Measurements from ENCODE around the gene UBE2E2.
"Not testable (repeated sequence)": the region's sequence is repeated elsewhere in the genome, so short reads cannot be mapped to it uniquely, and the experiment has no call there.

UBE2E2 gene

DNA sequence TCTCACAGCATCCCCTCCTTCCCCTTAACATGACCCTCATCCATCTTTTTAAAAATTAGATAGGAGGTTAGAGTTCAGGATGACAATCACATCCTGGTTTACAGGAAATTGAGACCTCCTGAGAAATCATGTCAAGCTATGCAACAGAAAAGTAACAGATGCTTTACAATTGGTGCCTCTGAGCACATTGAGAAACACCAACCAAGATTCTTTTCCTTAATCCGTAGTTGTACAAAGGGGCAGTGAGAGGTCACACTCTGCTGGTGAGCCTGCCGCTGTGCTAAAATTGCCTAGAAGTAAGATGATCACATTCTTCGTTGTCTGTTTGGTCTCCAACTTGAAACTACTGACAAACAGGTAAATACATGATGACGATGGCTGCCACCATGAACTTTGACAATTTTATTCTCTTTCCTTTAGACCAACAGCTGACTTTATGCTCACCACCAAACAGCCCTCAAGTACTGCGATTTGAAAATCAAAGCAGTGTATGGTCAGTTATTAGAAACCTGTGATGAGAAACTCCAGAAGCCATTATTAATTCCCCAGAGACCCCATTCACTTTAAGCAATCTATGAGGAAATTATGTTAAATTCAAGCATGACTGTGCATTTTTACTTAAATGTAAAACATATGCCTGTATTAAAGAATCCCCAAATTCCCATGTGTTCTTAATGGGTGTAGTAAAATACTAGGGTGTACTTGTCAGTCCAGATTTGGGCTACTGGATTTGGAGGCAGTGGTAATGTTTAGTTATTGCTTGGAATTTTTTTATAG is 392.0 kb downstream of the UBE2E2 start:
- DNase-seq, result no peak

DNA sequence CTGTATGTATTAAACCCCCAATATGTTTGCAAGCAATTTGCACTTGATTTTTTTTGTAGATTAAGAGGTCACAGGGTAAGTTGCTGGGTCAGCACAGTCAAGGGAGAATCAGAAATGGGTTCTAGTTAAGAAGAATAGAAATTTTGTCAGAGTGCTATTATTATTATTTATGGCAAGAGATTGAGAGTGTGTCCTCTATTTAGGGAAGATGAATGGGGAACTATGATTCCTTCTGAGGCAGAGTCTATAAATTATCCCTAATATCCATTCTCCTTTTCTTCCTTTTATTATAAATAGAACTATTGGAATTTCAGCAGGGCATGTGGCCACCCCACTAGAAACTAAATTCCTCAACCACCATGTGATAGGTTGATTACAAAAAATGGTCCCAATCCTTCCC is 392.7 kb downstream of the UBE2E2 start:
- no peak for DNase-seq

DNA sequence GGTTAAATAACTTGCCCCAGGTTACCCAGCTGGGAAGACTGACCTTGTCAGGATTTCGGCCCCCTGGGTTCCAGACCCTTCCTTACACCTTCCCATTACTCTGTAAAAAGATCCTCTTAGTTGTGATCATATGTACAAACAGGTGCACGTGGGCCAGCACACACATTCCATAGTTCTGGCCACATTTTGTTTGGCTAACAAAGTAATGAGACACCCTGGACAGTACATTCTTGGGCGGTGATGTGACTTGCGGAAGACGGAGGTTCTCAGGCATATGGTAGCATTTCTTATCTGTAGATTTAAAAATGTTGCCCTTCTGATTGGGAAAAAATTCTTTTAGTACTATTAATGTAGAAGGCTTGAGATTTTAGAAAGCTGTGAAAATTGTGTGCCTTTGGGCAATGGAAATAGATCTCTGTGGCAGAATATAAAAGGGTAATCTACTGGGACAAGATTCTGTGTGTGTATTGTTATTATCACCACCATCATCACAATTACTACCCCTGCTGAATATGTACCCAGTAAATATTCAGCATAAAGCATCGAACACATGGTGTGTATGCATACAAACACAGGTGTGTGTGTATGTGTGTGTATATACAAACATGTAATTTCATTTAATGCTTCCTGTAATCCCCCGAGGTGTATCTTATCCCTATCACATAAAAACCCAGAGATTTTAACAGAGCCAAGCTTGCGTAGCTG is 397.2 kb downstream of the UBE2E2 start:
- DNase-seq, result no peak

DNA sequence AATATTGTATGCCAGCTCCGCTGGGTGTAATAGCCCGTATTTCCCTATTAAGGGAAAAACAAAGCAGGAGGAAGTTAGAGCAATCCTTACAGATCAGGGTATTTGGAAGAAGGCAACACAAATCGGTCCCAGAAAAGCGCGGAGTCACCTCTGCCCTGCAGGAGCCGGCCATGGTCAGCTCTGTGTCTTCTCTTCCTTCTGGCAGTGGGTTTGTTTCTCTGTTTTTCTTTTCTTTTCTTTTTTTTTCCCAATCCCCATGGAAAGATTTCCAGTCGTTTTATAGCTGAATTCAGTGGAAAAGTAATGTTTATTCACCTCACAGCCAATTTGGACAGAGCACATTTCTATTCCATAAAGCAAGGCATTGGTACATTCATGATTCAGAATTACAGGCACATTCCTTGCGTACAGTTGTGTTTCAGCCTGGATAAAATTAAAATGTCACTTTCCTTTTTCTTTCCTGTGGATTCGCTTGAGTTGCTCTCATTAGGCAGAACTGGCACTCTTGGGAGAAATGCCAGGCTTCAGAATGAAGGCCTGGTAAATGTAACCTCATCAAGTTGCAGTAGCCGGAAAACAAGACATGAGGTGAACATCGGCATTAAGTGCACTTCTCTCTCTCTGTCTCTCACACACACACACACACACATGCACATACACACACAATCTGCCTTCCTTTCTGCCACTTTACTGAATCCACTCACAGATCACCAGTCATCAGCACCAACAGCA is 398.1 kb downstream of the UBE2E2 start:
- DNase-seq, result no peak

DNA sequence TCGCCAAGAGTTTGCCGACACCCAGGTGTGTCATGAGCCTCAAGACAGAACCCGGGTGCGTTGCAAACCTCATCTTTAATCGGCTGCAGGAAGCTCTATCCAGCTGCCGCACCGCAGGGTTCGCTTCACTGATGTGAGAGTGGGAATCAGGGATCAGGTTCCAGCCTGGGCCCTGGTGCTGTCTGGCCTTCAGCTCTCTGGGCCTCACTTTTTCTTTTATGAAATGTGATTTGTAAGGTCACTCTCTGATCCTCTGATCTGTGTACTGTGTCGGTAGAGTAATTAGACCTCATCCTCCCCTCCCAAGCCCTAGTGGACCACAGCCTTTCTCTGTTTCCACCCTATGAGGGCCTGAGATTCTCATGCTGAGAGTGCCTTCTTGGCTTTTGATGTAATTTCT is 399.8 kb downstream of the UBE2E2 start:
- no peak for DNase-seq

DNA sequence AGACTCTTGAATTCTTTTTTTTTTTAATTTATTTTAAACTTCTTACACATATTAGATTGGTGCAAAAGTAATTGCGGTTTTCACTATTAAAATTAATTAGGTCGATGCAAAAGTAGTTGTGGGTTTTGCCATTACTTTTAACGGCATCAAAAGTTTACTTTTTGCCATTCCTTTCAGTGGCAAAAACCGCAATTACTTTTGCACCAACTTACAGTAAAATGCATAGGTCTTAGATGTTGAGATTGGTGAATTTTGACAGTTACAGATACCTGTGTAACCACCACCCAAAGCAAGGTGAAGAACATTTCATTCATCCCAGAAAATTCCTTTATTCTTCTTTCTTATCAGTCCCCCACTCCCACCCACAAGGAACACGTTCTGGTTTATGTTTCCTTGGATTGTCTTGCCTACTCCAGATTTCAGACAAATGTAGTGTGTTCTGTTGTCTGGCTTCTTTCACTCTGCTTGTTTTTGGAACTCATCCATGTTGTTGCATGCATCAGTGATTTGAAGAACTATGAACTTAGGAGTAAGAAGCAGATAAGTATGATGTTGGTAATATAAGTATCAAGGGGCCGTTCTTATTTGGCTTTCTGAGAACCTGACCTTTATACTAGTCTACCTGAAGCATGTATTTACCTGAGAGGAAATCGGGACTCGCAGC is 404.2 kb downstream of the UBE2E2 start:
- no peak for DNase-seq

DNA sequence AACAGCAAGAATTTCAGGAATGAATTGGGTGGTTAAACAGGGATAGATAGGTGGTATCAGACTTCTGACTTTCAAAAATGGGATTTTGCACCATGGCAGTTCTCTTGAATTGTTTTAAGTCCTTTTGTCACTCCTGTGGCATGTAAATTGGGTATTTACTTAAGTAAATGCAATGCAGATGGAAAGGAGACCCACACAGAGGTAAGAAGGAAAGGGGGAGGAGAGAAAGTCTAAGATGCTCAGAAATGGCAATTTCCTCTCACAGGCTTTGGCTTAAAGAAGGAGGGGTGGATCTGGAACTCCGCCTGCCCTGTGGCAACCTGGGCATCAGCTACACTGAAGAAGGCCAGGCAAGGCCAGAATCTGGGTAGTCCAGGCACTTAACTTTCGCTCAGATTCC is 405.5 kb downstream of the UBE2E2 start:
- peak; percentile 6 for DNase-seq

DNA sequence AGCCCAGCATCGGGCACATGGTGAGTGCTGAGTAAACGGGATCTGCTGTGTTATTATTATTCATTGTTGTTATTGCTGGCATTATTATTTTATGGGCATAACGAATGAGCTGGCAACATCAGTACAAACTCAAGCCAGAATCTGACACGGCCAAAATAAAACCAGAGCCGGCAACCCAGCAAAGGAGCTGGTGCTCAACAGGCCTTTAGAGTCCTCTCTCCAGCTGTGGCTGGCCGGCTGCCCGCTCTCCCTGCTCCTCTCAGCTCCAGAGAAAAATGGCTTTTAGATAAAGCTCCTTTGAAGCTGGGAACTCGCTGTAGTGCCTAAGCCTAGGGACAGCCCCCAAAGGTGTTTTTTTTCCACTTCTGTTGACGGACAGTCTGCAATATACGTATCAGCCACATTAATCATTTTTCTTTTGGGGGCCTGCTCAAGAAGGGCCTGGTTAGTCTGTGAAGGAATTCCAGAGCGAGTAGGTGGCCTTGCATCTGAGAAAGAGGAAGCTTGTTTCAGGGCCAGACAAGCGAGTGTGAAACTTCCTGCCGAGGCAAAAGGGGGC is 408.7 kb downstream of the UBE2E2 start:
- no peak for DNase-seq

DNA sequence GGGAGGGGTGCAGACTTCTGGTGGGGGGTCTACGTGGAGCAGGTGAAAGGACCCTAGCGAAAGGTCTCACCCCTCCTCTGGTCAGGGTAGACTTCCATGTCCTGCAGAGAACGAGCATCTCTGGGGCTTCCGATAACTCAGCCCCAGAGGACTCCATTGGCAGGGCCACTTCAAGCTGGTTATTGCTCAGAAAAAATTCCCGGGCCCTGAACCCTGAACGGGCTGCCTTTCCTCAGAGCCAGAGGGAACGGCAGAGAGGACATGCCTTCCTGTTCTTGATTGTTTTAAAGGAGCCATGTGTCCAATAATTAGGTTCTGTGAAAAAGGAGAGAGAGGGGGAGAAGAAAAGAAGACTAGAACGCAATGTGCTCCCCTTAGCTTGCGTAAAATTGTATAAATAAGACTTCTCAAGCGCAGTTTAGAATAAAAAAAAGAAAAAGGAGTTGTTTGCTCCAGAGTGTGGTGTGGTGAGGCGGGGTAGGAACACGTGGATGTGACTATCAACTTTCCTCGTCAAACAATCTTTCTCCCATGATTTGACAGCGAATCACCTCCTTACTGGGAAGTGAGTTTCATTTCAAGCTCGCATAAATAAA is 409.3 kb downstream of the UBE2E2 start:
- no peak for DNase-seq

DNA sequence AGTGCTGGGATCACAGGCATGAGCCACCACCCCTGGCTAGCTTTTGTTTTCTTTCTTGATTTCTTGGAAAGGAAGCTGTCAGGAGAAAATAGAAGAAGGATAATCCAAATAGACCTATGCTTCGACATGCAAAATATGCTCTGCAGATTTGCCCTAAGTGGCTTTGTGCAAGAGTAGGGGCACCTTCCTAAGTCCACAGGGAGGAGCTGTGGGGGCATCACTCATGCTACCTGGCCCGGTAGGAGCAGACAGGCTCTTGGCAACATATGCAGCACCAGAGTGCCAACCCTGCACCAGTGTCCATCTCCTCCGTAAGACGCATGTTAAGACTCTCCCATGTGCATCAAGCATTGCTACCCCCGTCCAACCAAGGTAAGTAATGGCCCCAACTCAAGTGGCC is 411.9 kb downstream of the UBE2E2 start:
- DNase-seq, result no peak

DNA sequence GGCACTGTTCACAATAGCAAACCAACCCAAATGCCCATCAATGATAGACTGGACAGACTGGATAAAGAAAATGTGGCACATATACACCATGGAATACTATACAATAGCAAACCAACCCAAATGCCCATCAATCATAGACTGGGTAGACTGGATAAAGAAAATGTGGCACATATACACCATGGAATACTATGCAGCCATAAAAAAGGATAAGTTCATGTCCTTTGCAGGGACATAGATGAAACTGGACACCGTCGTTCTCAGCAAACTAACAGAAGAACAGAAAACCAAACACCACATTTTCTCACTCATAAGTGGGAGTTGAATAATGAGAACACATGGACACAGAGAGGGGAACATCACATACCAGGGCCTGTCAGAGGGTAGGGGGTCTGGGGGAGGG is 415.3 kb downstream of the UBE2E2 start:
- DNase-seq, result not testable (repeated sequence)

DNA sequence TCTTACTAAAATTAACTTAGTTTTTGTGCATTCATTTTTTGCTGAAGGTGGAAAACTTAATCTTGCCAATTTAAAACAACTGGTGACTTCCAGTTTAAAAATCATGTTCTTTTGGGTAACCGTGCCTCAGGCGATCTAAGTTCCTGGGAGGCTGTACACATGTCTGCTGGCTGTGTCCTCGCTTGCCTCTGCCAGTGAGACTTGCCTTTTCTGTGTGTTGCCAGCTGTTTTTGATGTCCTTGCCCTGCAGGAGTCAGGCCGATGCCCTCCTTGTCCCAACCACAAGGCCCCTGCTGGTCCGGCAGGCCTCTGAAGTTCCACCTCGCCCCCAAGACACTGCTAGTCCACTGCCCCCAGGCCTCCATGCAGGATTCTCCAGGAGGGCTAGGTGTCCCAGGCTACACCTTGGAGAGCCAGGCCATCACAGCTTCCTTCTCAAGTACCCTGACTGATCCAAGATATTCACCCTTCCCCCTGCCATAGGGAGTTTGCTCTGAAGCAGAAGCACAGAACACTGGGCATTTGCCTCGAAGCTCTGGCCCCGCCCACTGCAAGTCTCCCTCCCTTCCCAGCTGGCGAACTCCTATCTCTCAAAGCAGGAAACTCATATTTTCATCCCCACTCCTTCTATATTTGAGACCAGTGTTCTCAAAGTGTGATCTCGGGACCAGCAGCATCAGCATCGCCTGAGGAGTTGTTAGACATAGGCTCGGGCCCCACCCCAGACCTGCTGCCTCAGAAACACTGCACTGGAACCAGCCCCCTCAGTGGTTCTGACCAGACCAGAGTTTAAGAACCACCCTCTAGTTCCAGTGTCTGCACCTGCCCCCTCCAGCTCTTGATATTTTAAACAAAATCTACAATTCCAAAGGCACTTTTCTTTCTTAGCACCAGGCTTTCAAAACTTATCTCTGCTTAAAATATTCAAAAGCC is 416.8 kb downstream of the UBE2E2 start:
- no peak for DNase-seq

DNA sequence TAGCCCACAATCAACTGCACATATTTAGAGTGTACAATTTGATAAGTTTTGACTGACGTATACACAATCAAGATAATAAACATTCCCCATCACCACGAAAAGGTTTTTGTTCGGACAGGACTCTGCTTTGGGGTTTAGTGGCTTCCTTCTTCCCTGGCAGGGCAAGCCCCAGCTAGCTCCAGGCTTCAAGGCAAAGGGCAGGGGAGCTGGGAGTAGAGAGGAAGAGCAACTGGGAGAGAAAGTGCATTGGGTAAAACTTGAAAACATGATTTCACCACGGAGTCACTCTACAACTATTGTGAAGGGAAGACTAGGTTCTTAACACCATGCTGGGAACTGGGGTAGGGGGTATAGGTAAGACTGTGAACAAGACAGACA is 417.5 kb downstream of the UBE2E2 start:
- no peak for DNase-seq

DNA sequence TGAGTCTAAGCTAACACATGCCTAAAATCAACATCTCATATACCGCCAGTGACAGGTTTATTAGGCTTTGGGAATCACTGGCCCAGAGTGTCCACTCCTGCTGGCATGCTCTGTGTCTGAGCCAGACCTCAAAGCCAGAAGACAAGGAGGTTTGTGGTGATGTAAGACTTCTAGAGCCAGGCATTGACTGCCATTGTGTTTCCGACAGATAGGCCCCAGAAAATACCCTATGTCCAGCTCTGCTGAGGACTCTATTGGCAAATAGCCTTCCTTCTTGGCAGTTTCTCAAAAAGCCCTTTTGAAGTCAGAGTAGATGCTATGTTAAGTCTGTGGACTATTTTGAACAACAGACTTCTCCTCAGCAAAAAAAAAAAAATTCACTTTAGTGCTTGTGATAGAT is 420.7 kb downstream of the UBE2E2 start:
- no peak for DNase-seq

DNA sequence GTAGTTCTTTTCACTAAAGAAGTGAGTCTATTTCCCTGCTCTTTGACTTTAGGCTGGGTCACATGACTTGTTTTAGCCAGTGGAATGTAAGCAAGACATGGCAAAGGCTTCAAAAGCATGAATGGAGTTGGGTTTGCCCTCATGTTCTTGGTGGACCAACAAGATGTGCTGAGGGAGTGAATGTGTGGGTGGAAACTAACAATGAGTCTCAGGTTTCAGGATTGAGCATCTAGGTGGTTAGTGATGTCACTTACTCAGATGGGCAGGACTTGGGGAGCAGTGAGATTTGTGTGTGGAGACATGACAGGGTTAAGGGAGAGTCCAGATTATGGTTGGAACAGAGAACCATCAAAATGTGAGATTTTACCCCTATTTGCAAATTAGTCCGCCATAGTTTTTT is 421.2 kb downstream of the UBE2E2 start:
- no peak for DNase-seq

DNA sequence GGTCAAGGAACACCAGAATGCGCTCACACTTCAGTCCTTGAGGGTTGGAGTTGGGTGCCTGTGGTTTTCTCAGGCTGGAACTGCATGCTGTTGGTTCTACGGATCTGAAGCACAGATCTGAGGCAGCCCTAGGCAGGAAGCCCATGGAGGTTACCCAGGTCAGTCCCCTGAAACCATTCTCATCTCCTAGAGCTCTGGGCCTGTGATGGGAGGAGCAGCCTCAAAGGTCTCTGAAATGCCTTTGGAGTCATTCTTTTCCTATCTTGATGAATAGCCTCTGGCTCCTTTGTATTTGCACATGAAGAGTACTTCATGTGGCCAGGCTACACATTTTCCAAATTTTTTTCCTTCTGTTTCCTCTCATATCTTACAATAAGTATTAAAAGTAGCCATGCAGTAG is 423.3 kb downstream of the UBE2E2 start:
- no peak for DNase-seq

DNA sequence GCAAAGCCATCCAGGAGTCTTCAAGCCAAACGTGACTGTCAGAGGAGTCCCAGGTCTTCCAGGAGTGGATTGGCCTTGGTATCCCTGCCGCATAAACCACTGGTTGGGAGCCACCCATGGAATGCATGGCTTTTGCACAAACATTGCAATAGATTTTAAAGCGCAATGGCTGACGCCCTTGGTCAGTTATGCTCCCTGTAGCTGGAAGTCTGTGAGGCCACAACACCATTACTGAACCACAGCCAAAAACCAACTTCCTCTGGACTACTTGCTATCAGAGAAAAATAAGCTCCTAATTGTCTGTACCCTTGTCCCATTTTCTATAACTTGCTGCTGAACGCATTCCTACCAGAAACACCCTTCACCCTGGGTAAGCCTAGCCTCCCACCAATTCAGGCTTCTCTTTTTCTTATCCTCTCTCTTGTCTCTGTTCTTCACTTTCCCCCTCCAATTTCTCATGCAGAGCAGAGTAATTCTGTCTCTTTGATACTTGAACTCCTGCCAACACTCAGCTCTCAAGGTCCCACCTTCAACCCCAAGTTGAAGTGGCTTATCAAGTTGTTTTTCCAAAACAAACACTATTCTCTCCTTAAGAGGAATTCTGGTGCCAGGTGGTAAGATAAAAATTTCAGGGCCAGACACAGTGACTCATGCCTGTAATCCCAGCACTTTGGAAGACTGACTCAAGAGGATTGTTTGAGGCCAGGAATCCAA is 426.2 kb downstream of the UBE2E2 start:
- no peak for DNase-seq

DNA sequence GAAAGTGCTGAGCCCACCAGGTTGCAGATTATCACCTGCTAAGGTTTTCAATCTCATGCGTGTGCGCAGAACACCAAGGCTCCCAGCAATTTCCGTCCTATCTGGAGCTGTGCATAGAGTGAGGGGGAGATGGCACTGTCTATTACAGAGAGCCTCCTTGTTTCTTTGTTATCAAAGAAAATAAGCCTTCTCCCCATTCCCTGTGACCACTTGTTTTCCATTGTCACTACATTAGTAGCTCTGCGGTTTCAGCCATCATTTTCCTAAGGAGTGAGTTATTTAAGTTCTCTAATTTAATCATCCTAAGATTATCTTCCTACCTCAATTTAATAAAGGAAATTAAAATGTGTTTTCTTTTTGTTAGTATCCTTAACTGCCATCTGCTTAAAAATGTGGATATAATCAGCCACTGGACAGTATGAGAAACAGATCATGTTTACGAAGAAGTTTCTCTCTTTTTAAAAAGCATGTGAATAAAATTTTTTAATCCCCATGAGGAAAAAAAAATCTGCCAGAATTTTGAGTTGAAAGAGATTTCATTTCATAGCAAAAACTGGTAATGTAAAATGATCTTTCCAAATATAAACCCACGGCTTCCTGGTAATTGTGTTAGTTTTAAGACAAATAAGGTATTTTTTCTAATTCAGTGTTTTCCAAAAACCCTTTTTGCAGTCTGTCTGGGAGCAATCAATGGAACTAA is 430.3 kb downstream of the UBE2E2 start:
- DNase-seq, result no peak

DNA sequence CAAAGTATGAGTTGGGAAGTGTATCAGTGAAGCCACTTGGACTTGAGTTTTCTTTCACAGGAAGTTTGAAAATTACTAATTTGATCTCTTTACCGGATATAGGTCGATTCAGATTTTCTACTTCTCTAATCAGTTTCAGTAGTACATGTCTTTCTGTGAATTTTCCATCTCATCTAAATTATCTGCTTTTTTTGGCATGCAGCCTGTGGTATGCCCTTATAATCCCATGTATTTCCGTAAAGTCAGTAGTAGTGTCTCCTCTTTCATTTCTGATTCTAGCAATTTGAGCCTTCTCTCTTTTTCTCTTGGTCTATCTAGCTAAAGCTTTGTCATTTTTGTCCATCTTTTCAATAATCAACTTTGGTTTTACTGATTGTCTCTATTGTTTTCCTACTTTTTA is 434.2 kb downstream of the UBE2E2 start:
- no peak for DNase-seq

DNA sequence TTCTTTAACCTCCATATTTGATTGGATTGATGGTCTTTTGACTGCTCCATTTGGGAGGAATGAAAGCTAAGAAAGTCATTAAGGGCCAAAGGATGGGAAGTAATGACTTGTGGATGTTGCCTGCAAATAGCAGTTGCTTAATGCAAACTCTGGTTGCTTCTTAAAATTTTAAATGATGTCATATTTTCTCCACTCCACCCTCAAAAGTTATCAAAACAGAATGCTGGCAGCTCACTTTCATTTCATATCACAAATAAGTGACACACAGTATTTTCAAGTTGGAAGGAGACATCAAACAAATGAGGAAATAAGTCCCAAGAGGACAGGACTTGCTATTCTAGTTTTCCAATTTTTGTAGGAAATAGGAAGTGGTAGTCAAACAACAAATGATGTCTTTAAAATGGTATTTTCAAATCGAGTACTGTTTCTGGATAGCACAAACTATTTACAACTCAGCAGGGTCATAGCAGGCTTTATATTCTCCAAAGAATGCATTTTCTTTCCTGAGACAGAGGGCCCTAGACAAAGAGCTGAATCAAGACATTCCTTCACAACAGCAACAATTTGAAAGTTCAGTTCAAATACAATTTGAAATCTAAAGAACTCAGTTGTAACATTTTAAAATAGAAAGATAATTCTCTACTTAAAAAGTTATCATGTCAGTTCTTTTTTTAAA is 437.5 kb downstream of the UBE2E2 start:
- no peak for DNase-seq
